Keratinocyte (primary cell): Measurements from ENCODE around the gene FOXC1.

Experiments used
- EZH2 ChIP-seq: IDR thresholded peaks from one replicate; pipeline ENCODE4 v1.6.1; 2012; ENCODE audit warnings: inconsistent platforms, mild to moderate bottlenecking, low read length, moderate library complexity
- TF ChIP-seq, protein P1 (sequence below), 3 experiments: IDR thresholded peaks in 1 of 3; conservative IDR thresholded peaks in 1 of 3; optimal IDR thresholded peaks in 1 of 3; 2 replicates in 2 of 3; 3 replicates in 1 of 3; pipeline versions ENCODE3 to v1.5.1; 2011; ENCODE audit warnings: low read length in 3 of 3, mild to moderate bottlenecking in 3 of 3, moderate library complexity in 2 of 3, control low read depth in 1 of 3, inconsistent platforms in 1 of 3; ENCODE audit not compliant: insufficient read depth in 2 of 3; ENCODE audit errors: extremely low read depth in 1 of 3

DNA sequence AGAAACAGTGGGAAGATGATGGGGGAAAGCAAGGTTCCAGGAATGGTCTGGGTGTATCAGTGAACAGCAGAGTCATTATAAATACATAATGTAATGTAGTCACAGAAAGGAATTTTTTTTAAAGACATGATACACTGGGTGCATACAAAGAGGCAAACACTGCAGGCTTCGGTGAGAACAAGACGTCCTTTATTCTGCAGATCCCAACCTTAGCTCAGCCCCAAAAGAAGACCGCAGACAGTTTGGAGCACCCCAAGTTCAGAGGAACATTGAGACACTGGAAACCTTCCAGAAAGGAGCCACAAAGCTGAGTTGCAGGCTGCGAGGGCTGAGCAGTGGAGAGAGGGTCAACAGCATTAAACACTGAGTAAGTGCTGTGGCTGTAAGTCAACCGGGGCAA, 30.6 kb upstream of the FOXC1 start:
- TF ChIP-seq, protein P1, sequence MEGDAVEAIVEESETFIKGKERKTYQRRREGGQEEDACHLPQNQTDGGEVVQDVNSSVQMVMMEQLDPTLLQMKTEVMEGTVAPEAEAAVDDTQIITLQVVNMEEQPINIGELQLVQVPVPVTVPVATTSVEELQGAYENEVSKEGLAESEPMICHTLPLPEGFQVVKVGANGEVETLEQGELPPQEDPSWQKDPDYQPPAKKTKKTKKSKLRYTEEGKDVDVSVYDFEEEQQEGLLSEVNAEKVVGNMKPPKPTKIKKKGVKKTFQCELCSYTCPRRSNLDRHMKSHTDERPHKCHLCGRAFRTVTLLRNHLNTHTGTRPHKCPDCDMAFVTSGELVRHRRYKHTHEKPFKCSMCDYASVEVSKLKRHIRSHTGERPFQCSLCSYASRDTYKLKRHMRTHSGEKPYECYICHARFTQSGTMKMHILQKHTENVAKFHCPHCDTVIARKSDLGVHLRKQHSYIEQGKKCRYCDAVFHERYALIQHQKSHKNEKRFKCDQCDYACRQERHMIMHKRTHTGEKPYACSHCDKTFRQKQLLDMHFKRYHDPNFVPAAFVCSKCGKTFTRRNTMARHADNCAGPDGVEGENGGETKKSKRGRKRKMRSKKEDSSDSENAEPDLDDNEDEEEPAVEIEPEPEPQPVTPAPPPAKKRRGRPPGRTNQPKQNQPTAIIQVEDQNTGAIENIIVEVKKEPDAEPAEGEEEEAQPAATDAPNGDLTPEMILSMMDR (optimal IDR thresholded peaks at IDR 0.05 in 1 of 3, IDR thresholded peaks at IDR 0.05 in 1 of 3, conservative IDR thresholded peaks at IDR 0.05 in 1 of 3; ENCODE audit: extremely low read depth in 1 of 3, insufficient read depth in 2 of 3, low read length in 3 of 3), result no peak
- no peak for TF ChIP-seq EZH2
